BJ (cell line): Measurements from ENCODE around the gene EVC2. TPM values are rescaled to one million over a fixed set of nuclear protein-coding genes. Genes with fewer than 3 reads are reported as not detected.

Experiments used
- CTCF ChIA-PET: fragments of 350-600 bp; formaldehyde crosslinking; extraction: SDS; loops from one replicate; lab custom pipeline; 2021; ENCODE audit warnings: antibody characterized with exemption, inconsistent platforms; lab: Yijun Ruan, JAX
- POLR2A ChIA-PET: fragments of 300-600 bp; sonication (Branson Sonifier 250); formaldehyde crosslinking; extraction: SDS; loops from one replicate; lab custom pipeline; 2021; ENCODE audit warnings: antibody characterized with exemption; lab: Charles Lee
- DNase-seq: peaks from one replicate; pipeline ENCODE4 v3.0.0-alpha.2; 2011; ENCODE audit warnings: low read depth
- H3K27me3 ChIP-seq: 2 replicates; pipeline ENCODE4 v1.6.0; 2011; ENCODE audit warnings: low read length; ENCODE audit not compliant: control insufficient read depth, insufficient read depth
- H3K36me3 ChIP-seq: 2 replicates; pipeline ENCODE4 v1.5.1; 2011; ENCODE audit warnings: low read length; ENCODE audit not compliant: control insufficient read depth, insufficient read depth
- H3K4me3 ChIP-seq: 2 replicates; pipeline ENCODE4 v1.5.1; 2011; ENCODE audit warnings: low read depth, mild to moderate bottlenecking, control low read depth, low read length
- CTCF ChIP-seq: IDR thresholded peaks from 2 replicates; pipeline ENCODE4 v1.5.1; 2011; ENCODE audit warnings: low read depth, mild to moderate bottlenecking, control low read depth, inconsistent platforms, low read length, moderate library complexity; ENCODE audit not compliant: insufficient read depth
- polyA plus RNA-seq: library from polyadenylated mRNA; depleted of rRNA; stranded (reverse); fragments of >200 nt; gene quantifications from 2 replicates; pipeline ENCODE4 v1.2.3, GENCODE V29; 2011

The EVC2 gene
- polyA plus RNA-seq, 1 experiment, result 2.2 TPM

- DNase-seq, result no peak
- CTCF ChIA-PET, result interaction anchor here (1.3 kb wide), 1 partner anchor 12 kb away, joined by 3 read pairs; no protein-coding TSS in a partner anchor
- H3K36me3 ChIP-seq, result peaks cover 3% of the 10 kb centered on the region
- H3K27me3 ChIP-seq, result no peaks in the 10 kb centered on the region
- no peak for TF ChIP-seq CTCF
- no peak overlapping the region for H3K4me3 ChIP-seq
- POLR2A ChIA-PET, result no interaction called here
Observed at GRCh38 chr4:5647351-5647750, 61.0 kb downstream of the EVC2 start.

GRCh38 chr4:5640096-5640495 lies 68.3 kb downstream of the EVC2 start:
- no peaks in the 10 kb centered on the region for H3K27me3 ChIP-seq
- H3K4me3 ChIP-seq, result no peak overlapping the region
- POLR2A ChIA-PET, result no interaction called here
- peaks cover 6% of the 10 kb centered on the region for H3K36me3 ChIP-seq
- no peak for DNase-seq
- no peak for TF ChIP-seq CTCF
- CTCF ChIA-PET, result no interaction called here

GRCh38 chr4:5639556-5639955 lies 68.8 kb downstream of the EVC2 start:
- ChIA-PET CTCF (interaction anchor here (1.0 to 2.1 kb wide), 3 partner anchors 20 to 151 kb away, joined by 3 to 8 read pairs (median 4); no protein-coding TSS in a partner anchor), POLR2A (no interaction called here)
- Histone ChIP-seq H3K27me3 (no peaks in the 10 kb centered on the region), H3K36me3 (peaks cover 6% of the 10 kb centered on the region), H3K4me3 (no peak overlapping the region)
- no peak for DNase-seq
- TF ChIP-seq CTCF, result no peak

GRCh38 chr4:5638976-5639375 lies 69.4 kb downstream of the EVC2 start:
- ChIA-PET CTCF (interaction anchor here (1.0 to 2.1 kb wide), 3 partner anchors 21 to 152 kb away, joined by 3 to 8 read pairs (median 4); no protein-coding TSS in a partner anchor), POLR2A (no interaction called here)
- DNase-seq, result peak; percentile 41
- no peak overlapping the region for H3K4me3 ChIP-seq
- peaks cover 6% of the 10 kb centered on the region for H3K36me3 ChIP-seq
- no peak for TF ChIP-seq CTCF
- H3K27me3 ChIP-seq, result no peaks in the 10 kb centered on the region

- CTCF ChIA-PET, result interaction anchor here (0.6 to 2.1 kb wide), 3 partner anchors 21 to 1386 kb away, joined by 3 to 8 read pairs (median 5); no protein-coding TSS in a partner anchor
Observed at GRCh38 chr4:5638316-5638715, 70.0 kb downstream of the EVC2 start.

More at GRCh38 chr4:5638316-5638715, 70.0 kb downstream of the EVC2 start:
- no peak for TF ChIP-seq CTCF
- peak; percentile 68 for DNase-seq
- POLR2A ChIA-PET, result interaction anchor here (0.6 kb wide), 2 partner anchors 36 to 174 kb away, joined by 3 to 5 read pairs; no protein-coding TSS in a partner anchor
- H3K27me3 ChIP-seq, result no peaks in the 10 kb centered on the region
- peaks cover 10% of the 10 kb centered on the region for H3K36me3 ChIP-seq
- H3K4me3 ChIP-seq, result no peak overlapping the region
